Measurements from ENCODE around the gene NAA11.

DNA sequence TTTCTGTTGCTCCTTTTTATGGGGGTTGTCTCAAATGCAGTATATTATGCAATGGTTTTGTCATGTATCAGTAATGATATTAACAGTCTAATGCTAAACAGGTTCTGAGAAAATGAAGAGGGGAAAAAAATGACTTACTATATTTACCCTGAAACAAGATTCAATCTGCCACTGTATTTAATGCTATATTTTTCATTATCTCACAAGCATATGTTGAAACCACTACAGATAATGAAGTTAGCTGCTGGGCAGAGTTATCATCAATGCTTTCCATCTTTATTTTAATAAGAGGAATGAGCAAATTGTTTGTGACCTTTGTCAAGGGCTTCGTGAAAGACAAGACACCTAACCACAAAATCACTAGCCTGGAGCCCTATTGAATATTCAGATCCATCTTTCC, 32.6 kb upstream of the NAA11 start:
- no peak for TF ChIP-seq POLR2A (IDR thresholded peaks at IDR 0.05; ENCODE audit: low read depth, low read length)
- TF ChIP-seq POLR2AphosphoS5 (IDR thresholded peaks at IDR 0.05; ENCODE audit: low read depth, low read length) = no peak
- no peak for TF ChIP-seq TAF1 (IDR thresholded peaks at IDR 0.05; ENCODE audit: low read depth, low read length)
- no peak for TF ChIP-seq SPI1 (IDR thresholded peaks at IDR 0.05; ENCODE audit: low read depth, low read length)
- no peak for TF ChIP-seq POU2F2 (IDR thresholded peaks at IDR 0.05; ENCODE audit: low read depth, low read length)
